NCI-H128 (cell line): Measurements from ENCODE around the gene SYTL3.
"Not testable (repeated sequence)": the region's sequence is repeated elsewhere in the genome, so short reads cannot be mapped to it uniquely, and the experiment has no call there.

Experiments
- DNase-seq: peaks from one replicate; lab custom pipeline; 2025; ENCODE audit not compliant: unreplicated experiment; lab: John Stamatoyannopoulos, UW

Gene SYTL3

DNA sequence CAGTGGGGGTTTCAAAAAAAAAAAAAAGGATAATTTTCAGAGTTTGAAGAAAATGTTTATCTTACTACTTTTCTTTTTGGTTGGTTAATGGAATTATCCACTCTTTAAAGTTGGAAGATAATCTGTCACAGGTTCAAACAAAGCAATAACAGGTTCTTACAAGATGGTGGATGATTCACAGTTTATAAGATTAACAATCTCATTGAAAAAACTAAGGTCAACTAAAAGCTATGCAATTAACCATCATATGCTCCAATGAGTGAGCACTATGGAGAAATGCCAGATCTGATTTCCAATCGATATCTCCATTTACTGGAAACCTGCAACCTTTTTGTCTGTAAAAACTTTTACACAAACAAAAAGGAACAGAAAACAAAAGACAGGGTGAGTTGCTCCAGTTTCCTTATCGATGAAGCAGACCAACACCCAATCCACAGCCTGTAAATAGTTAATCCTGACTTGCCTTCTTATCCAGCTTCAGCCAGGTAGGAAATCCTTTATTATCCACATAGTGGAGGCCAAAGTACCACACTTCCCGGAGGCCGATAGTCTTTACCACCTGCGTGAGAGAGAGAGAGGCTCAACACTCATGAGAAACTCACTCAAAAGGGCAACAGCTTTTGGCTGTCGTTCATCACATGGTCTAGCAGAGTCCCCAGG lies 136.9 kb downstream of the SYTL3 start:
- no peak for DNase-seq

DNA sequence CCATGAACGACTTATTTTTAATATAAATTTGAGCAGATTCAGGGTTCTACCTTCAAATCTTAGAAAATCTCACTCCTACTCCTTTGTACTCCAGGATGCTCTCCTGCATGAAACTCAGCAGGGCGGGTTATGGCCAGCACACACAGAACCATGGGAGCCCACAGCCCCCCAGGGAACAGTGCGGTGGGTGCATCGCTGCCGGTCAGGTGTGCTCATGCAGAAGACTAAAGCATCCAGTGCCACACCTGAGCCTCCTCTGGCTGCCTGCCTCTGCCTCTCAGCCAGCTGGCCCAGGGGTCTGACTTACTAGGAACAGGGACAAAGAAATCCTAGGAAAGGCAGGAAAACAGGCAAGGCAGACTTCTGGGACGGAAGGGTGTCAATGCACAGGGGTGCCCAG lies 137.5 kb downstream of the SYTL3 start:
- no peak for DNase-seq

DNA sequence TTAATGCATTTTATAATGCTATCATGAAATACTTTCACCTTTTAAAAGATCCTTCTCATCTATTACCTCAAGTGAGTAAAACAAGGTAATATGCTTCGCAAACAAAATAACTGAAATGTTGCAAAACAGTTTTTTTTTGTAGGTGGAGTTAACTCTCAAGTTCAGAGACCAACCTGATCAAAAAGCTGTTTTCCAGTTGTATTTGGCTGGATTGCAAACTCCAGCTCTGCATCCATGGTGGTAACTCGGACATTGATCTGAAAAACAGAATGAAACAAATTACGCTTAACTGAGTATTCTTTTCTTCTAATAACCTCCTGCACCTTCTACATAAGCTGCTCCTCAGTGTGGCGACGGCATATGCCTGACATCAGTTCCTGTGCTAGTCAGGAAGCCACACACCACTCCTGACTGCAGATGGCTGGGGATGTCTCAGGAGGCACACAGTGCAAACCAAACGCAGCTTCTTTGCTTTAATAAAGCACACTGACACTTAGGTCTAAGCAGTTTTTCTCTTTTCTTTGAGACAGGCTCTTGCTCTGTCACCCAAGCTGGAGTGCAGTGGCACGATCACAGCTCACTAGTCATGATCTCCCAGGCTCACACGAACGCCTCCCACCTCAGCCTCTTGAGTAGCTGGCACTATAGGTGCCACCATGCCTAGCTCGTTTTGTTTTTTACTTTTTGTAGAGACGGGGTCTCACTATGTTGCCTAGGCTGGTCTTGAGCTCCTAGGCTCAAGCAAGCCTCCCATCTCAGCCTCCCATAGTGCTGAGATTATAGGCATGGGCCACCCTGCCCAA lies 139.5 kb downstream of the SYTL3 start:
- DNase-seq: no peak

DNA sequence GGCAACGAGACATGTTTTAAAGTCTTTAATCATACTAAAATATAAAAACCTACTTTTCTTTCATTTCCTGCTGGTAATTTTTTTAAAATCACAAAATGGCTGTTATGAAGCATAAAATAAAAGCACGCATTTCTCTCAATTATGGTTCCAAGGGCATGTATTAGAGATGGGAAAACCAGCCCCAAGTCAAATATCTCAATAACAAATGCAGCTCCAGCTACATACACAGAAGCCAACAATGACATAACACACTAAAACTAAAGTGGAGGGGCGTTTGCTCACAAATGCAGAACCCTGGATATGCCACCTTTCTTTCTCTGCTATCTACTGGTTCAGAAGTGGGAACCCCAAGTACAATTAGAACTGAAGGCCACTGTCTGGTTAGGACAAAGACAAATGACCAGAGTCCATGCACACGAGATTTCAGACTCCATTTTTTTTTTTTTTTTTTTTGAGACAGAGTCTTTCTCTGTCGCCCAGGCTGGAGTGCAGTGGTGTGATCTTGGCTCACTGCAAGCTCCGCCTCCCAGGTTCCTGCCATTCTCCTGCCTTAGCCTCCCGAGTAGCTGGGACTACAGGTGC lies 141.5 kb downstream of the SYTL3 start:
- DNase-seq: no peak

DNA sequence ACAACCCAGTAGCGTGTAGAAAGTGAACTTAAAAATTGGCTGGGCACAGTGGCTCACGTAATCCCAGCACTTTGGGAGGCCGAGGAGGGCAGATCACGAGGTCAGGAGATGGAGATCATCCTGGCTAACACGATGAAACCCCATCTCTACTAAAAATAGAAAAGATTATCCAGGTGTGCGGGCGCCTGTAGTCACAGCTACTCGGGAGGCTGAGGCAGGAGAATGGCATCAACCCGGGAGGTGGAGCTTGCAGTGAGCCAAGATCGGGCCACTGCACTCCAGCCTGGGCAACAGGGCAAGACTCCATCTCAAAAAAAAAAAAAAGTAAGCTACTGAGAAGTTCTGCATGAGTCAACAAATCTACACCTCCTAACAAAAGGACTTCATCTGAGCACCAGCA lies 142.7 kb downstream of the SYTL3 start:
- DNase-seq: not testable (repeated sequence)

DNA sequence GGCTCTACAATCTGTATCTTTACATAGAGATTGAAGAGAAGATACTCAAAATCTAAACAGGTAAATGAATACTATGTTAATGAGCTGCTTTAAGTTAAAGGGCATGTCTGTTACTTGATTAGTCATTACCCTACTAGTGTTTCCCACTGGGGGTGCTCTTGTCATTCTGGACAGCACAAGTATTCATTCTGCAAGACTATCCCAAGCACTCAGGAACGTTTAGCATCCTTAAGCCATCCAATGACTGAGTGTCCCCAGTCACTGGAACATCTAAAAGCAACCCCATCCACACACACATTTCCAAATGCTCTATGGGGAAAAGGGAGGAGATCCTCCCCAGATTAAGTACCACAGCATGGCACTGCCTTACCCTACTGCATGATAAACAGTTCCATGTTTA lies 143.6 kb downstream of the SYTL3 start:
- DNase-seq: no peak

DNA sequence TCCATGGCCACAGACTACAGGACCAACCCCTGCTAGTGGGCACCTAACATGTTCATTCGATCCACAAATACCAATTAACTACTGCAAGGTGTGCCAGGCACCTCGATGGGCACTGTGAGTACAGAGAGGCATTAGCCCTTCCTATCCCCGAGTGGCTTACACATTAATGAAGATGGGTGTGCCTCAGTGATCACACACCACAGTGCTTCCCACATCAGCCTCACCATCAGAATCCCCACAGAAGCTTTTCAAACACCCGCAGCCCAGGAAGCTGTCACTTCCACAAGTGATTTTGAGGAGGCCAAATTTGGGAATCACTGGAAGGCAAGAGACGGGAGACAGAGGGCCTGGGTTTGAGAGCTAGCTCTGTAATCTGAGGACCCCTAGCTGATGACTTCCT lies 145.7 kb downstream of the SYTL3 start:
- DNase-seq: no peak

DNA sequence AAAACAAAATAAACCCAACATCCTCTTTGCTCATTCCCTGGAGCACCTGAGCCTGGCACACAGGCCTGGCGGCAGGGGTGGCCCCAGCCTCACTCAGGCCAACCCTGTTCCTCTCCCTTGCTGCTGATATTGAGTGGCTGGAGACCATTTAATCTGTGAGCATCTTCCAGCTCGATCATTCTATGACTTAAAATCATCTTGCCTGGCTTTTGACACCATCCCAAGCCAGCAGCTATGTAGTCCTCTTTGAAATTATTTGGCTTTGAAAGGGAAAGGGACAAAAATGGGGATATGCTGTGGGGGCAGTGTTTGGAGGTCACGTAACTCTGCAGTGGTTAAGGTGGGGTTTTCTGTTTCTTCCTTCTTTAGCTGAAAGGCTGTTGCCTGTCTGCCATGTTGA lies 146.5 kb downstream of the SYTL3 start:
- no peak for DNase-seq

DNA sequence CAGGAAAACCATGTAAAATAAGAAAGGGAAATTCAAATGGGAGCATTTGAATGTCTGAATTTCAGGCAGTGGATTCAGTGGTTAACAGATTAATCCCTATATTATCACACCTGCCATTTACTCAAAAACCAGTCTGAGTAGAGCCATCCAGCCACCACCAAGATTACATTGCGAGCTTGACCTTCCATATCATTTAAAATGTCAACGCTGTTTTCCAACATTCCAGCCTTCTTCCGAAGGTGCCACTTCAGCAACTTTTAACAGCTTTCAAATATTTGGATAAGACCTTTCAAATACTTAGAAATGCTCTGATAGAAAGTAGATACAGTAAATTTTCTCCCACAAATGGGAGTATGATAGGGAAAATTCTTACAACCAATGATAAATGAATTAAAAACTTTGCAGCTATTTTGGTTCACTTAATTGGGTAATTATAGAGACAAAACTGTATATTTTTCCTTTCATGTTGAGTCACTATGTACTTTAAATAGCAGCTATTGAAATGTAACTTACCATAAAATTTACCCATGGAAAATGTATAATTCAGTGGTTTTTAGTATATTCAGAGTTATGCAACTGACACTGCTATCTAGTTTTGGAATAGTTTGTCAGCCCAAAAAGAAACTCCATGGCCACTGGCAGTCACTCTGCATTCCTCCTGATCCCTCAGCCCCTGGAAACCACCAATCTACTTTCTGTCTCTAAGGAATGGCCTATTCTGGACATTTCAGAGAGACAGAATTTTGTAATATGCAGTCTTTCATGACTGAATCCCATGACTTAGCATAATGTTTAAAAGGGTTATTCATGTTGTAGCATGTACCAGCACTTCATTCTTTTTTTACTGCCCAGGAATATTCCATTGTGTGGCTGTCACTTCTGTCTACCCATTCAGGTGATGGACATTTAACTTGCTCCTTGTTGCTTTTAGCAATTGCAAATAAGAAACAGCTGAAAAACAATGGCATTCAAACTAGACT lies 147.8 kb downstream of the SYTL3 start:
- DNase-seq: no peak

DNA sequence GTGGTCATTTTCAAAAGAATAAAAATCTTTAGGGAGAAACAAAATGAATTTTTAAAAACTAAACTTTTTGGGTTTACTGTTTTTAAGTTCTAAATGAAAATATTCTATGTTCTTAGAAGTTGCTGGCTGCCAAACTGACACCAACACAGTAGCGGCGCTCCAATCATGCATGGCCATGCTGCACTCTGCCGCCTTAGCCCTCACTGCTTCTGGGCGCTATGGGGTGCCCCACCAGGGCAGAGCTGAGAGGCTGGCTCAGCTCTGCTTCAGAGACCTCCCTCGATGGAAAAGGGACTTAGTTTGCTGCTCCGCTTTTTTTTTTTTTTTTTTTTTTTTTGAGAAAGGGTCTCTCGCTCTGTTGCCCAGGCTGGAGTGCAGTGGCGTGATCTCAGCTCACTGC lies 148.5 kb downstream of the SYTL3 start:
- DNase-seq: no peak

DNA sequence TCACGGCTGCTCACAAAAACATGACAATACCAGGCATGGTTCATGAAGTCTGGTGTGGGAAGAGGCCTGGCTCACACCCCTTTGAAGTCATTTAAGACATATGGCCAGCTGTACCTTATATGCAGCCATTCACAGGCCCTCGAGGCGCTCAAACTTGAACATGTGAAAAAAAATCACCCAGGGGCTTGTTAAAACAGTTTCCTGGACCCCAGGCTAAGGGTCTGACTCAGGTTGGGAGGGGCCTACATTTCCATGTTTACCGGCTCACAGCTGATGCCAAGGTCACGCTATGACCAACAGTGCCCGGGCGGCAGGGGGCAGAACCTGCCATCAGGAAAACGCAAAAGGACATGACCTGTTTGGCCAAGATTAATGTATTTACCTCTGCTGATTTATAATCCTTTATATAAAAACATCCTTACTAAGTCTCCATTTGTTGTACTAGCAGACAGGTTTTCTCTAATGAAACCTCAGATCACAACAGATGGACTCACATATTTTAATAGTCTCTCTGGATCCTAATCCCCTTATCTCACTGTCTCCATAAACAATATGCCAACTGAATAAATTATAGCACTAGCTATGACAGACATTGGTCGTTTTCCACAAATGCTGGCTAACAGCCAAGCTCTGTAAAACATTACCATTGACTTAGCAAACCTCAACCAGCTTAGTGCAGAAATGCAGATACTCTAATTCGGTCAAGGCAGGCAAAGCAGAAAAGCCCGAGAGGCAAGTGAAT lies 149.4 kb downstream of the SYTL3 start:
- peak; percentile 77 for DNase-seq

DNA sequence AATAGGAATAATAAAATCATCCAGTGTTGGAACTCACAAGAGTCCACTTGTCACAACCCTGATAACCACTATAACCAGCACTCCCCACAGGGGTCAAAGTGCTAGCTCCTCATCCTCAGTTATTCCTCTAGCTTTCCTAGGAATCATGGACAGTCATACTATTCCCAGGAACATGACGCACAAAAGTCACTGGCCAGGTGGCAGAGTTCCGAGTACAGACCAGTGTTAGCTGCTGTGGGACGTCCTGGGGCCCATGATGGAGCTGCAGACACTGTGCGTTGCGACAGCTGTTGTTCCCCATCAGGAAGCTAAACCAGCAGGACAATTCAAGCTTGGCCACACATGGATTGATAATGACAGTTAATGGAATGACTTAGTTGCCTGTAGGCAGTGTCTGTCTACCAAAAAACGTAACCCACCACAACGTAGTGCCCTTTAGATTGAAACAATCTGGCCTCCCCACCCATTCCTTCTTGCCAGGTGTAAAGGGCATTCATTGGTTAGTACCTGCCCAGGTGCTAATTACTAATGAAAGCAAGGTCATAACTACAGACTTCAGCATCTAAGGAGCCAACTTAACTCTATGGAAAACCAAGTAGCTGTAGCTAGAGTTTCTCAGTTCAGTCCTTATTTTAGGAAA lies 151.9 kb downstream of the SYTL3 start:
- no peak for DNase-seq

DNA sequence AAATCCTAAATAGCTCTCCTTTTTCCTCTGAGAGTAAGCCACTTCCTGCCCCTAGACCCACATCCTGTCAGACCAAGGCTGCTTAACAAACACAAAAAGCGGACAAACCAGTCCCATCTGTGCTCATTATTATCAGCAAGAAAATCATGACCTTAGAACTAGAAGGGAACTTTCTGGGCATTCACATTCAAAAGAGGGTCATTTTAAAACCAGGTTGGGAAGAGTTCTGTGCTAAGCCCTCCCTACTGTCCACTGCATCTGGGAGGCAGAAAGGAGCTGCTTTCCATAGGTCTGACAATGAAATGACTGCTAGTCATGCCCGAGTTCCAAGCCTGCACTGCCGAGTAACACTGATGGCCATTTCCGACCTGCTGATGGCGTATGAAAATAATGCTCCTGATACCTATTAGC lies 153.9 kb downstream of the SYTL3 start:
- no peak for DNase-seq

DNA sequence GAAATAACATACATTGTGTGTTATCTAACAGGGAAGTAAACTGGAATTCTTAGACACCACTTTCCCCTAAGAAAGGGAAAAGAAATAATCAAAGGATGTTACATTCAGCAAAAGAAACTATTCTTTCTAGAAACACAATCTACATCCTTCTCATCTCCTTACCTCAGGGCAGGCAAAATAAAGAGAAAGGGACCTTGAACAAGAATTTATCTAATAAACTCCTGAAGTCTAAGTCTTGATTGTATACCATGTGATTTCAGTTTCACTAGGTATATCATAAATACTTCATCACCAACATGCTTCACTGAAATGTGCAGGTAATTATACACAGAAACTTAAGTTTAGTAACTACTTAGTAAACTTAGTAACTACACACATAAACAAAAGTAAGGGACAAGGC lies 154.4 kb downstream of the SYTL3 start:
- DNase-seq: no peak

DNA sequence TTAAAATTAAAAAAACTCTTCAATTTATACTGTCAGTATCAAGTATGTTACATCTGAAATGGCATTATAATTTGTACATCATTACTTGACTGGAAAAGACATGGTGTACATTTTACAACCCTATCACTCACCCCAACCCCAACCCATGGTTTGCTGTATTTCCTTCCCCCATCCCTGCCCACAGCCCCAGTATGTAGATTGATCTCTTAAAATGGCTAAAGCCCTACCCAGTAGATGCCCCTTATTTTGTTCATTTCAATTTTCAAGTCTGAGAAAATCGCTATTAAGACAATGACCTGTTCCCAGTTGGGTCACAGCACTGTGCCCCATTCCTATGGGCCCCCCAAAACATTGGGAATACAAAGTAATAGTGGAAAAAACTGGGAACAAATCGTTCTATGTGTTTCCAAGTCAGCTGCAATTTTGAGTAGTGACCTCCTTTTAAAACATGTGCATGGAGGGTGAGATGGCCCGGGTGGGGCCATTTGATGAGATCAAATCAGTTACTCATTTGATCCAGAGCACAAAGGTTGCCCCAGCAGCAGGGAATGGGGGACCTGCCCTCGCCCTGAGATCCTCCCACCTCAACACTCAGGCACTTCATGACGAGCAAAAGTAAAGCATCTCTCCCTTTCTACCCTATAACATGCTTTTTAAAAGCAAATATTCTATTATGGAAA lies 156.0 kb downstream of the SYTL3 start:
- DNase-seq: no peak

DNA sequence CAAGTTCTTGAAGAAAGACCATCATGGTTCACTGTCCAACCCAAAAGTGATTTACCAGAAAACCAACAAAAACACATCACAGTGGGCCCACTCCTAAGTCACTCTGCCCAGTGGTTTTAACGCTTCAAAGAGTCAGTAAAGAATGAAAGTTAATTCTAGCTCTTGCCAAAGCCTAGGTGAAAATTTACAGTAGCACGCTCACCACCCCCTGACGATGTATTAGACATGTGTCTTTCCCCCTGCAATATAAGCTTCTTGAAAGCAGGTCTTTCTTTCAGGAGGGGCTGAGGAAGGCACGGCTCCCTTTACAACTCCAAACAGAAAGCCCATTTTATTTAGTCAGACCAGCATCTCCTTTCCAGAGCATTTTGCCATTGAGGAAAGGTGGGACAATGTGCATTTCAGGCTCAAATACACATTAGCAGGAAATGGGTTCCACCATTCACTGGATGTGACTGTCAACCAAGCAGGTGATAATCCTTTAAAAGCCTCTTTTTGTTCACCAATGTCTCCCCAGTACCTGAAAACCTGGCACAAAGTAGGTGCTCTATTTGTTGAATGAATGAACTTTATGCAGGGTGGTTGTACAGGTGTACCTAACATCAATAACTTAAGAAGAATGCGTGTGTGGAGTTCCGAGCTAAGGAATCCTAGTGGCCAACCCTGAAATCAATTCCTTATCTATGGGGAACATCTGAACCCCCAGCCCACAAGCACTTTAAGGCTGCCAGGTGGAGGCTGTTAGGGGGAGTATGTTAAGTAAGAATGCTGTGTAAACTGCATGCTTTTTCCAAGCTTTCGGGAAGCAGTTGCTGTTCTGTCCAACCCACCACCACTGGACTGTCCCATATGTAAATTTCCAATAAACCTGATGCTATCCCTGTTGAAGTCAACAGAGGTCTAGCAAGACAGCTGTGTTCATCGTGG lies 157.9 kb downstream of the SYTL3 start:
- DNase-seq: no peak

DNA sequence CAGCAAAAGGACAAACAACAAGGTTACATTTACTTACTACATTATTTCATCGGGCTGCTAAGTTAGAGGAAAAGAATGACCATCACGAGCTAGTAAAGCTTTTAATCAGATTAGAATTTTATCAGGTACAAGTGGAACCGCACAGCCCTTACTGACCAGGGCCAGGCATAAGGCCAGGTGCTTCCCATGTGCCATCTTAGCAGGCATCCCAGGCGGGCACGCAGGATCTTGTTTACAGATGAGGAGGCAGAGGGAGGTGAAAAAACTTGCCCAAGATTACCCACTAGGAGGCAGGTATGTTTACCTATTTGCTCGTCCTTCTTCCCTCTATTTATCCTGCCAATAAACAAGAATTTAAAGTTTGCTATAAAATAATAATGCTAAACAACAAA lies 158.6 kb downstream of the SYTL3 start:
- no peak for DNase-seq

DNA sequence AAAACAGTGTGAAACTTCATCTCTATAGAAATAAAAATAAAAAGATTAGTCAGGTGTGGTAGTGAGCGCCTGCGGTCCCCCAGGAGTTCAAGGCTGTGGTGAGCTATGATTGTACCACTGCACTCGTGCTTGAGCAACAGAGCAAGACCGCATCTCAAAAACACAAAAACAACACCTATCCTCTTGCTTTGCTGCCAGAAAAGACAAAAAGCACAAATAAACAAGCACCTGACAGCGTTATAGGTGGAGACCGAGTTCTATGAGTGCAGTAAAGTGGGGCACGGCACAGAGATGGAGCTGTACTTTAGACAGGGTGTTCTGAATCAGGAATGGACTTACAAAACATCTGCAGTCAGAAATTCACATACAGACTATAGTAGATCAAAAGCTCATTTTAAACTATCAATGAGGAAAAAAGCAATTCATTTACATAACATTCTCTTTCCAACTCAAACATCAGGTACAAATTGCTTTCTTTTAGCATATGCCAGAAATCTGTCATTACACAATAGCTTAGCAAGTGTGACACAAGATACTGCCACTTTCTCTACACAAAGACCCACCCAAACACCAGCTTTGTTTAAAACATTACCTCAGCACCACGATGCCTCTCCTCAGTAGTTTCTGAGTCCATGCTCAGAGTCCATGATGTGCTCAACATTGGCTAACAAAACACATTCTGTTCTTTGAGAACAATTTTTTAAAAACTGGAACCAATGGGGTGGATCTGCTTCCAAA lies 159.3 kb downstream of the SYTL3 start:
- DNase-seq: no peak
